Measurements from ENCODE around the gene ABCA12.

Gene ABCA12

GRCh38 chr2:215110918-215111317 is 27.5 kb downstream of the ABCA12 start:
- no peak for DNase-seq

DNA sequence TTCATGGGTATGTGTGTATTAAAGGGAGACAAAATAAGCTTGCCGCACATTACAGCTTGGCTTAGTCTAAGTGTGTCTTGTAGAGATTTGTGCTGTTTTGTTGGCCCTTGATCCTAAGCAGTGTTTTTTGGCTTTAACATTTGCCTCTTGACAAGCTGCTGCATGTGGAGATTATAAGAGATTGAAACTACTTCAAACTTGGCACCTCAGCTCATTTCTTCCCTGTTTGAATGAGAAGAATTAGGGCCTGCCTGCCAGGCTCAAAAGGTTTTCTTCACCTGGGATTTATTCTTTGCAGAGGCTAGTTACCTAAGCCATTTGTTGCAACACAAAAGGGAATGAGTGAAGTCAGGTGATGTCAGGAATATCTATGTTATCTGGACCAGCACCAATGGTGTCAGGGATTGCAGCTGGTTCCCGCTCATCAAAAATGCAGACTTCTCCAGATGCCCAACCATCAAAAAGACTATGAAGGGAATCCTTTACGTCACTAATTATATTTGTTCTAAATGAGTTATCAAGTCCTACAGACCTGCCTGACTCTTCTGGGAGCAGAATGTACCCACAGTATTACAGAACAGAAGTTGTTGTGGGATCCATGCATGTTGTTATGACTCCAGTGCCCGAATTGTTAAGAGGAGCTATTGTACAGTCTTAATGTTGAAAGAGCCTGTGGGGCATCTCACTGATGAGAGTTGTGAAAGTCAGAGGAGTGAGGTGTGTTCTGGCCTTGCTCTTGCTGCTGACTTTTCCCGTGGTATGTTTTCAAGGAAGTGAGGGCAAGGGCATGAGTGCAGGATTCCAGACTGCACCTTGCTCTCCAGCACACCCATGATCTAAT is 31.0 kb downstream of the ABCA12 start:
- DNase-seq: no peak

GRCh38 chr2:215105607-215106354 is 32.6 kb downstream of the ABCA12 start:
- no peak for DNase-seq

GRCh38 chr2:215104226-215104625 is 34.2 kb downstream of the ABCA12 start:
- DNase-seq: no peak

DNA sequence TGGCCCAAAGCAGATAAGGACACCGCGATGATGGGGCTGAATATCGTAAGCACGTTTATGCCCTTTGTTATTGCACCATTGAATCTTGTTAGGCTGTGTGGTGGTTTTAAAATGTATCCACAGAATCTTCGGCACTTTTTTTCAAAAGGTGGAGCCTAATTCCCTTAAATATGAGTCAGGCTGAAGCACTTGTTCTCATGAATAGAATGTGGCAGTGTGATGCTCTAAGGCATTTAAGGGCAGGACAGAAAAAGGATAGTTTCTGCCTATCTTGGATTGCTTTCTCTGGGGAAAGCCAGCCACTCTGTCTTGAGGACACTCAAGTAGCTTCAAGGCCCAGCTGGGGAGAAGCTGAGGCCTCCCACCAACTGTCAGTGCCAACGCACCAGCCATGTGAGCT is 39.6 kb downstream of the ABCA12 start:
- DNase-seq: no peak

DNA sequence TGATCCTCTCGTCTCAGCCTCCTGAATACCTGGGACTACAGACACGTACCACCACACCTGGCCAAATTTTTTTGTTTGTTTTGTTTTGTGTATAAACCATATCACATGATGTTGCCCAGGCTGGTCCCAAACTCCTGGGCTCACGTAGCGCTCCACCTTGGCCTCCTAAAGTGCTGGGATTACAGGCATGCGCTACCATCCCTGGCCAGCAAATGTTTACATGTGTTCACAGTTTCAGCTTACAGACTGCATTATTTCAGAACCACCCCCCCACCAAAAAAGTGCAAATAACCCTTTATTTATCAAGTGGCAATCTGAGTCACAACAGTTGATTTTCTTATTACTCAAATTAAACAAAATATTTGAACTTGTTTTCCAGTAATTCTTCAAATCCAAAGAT is 54.3 kb downstream of the ABCA12 start:
- no peak for DNase-seq

GRCh38 chr2:215083146-215083545 is 55.3 kb downstream of the ABCA12 start:
- no peak for DNase-seq

DNA sequence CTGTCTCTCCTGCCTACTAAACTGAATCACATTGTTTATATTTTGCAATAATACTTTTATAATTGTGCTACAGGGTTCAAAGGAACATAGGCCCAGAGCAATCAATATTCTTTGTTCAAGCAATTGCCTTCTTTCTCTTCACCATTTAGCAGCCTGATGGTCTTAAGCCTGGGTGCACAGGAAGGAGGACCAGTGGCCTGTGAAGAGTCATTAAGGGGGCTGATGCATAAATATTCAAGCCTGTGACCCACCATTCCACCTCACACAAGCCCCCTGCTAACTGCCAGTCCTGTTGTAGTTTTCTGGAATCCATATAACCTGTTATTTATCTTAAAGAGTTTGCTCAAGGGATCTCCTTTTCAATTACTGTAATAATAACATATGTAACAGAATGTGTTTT is 56.0 kb downstream of the ABCA12 start:
- peak; percentile 12 for DNase-seq

GRCh38 chr2:215080545-215080944 is 57.9 kb downstream of the ABCA12 start:
- no peak for DNase-seq

- DNase-seq: no peak
Measured at GRCh38 chr2:215071676-215072075, 66.8 kb downstream of the ABCA12 start.

- DNase-seq: no peak
Measured at GRCh38 chr2:215068399-215068798, 70.0 kb downstream of the ABCA12 start.

DNA sequence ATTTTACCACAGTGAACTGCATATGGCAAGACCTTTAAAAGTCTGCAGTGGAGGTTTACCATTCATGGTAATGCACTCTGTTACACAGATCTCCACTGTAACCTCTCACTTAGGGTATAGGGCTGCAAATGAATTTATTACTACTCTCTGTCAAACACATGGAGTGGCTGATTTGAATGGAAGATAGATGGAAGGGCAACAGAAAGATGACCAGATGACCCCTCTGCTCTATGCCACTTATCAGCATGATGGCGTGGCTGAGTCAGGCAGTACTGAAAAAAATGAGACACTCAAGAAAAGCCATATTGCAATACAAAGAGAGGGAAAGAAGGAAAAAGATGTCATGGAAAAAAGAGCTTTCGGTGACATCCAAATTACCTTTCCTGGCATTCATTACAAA is 72.3 kb downstream of the ABCA12 start:
- no peak for DNase-seq

- no peak for DNase-seq
Measured at GRCh38 chr2:215063526-215063925, 74.9 kb downstream of the ABCA12 start.

GRCh38 chr2:215060861-215061536 is 77.4 kb downstream of the ABCA12 start:
- DNase-seq: no peak

- DNase-seq: no peak
Measured at GRCh38 chr2:215059724-215060123, 78.7 kb downstream of the ABCA12 start.

DNA sequence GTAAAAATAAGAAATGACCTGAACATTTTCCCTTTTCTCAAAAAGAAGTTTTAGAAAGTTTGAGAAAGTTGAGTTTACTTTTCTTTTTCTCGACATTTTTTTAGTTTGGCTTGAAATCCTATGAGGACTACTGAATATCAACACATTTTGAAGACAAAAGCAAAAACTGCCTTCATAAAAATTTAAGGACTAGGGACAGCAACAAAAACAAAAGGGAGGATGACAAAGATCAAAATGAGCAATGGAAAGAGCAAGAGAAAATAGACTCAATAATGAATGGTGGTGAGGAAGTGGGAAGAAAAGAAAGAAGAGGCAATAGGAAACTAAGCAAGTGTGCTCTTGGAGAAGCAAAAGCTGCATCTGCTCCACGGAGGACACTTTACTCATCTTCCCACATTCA is 82.5 kb downstream of the ABCA12 start:
- DNase-seq: no peak

DNA sequence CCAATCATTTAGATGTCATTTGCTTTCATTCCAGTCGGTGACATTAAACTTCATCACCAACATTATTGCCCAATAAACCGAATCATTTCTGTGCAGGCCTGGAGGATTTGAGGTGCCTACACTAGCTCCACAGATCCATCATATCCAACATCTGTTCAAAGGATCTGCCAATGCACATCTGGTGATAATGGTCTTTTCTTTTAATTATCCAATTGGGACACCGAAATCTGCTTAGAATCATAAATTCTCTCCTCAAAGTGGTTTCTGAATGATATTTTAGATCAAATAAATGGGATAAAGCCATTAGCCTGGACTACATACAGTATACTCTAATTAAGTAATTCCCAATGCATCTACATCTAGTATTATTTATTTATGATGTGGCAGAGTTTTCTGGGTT is 85.6 kb downstream of the ABCA12 start:
- DNase-seq: no peak

DNA sequence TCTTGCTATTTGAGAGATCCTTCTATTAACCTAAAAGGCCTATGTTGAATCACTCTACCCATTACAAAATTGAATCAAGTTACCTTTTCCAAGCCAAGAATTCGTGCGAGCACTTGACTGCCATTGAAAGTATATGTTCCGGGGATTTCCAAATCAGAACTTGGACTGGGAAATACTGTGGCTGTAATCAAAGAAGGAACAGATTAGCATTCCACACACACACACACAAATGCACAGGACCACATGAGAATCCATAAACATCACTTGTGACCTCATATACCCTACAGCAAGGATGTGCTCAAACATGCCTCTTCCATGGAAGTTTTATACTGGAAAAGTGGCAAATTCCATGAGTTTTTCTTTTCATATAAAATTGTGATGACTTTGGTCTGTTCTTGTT is 86.0 kb downstream of the ABCA12 start:
- no peak for DNase-seq

DNA sequence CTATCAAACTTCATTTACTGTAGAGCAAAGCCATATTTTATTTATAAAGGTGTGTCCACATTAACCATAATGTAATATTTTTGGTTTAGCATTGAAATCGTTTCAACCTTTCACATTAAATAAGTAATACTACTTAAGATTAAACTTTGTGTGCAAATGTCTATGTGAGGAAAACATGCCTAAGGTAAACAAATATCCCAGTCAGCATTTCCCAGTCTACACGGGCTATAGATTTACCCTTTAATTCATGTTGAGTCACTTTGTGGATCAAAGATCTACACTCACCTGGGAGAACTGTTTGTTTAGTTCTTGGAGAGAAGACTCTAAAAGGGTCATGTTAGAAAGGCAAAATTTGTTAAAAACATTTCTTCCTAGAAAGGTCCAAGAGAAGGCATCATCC is 89.1 kb downstream of the ABCA12 start:
- no peak for DNase-seq

DNA sequence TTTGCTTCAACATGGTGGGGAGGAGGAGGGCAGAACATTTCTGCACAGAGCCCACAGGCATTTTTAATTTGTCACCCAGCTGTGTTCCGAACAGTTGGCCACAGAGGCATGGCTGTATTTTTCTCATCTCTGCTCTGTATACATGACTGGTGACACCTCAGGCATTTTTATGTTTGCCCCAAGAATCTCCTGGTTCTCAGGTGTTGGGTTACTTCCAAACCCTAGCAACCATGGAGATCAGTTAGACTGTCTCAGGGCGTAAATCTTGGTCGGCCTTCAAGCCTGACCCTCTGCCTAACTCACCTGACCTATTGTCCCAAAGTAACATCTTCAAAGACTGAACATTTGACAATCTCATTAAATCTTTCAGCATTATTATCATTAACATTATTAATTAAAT is 100.0 kb downstream of the ABCA12 start:
- no peak for DNase-seq

- DNase-seq: no peak
Measured at GRCh38 chr2:215036314-215036713, 102.1 kb downstream of the ABCA12 start.

DNA sequence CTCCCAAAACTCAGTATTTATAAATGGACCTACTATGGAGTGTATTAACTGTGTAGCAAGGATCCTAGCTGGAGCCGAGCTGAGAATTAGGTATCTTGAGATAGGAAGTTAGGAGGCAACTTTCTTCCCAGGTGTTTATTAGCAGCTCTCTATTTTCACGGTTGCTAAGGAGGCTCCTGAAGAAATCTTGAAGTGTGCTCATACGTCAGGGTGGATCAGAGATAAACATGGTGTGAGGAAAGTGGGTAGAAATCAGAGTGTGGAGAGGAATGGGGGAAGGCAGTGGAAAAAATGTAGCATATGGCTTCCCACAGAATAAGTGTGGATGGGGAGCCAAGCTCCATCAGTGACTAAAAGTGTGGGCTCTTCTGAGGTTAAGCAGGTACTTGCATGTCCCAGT is 104.3 kb downstream of the ABCA12 start:
- DNase-seq: no peak

DNA sequence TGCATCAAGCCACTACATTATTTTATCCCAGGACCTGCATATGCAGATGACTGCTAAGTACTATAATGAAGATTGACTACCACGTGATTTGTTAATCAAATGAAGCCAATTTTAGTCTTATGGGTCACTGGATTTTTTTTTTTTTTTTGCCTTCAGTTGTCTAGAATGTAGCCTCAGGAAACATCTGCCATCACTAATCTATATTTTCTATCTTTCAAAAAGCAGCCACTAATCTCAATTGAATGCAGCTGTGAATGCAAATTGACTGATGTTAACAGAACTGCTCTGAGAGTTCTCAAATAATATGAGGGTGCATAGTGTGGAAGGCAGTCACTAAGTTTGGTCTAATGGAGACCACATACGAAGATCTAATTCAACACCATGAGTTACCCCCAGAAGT is 106.3 kb downstream of the ABCA12 start:
- peak; percentile 7 for DNase-seq

DNA sequence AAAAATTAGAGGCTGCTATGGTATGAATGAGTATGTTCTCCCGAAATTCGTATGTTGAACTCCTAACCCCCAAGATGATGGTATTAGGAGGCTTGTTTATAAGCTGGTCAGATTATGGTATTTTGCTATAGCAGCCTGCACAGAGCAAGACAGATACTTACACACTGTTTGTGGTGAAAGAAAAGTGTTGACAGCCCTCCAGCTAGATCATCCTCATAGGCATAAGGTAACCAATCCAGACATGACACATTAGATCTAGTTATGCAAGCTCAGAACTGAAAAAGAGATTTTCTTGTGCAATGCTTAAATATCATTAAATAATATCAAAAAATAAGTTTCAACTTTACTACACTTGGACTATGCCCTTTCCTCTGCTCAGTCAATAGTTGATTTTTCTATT is 107.1 kb downstream of the ABCA12 start:
- no peak for DNase-seq

All from eye (tissue), 1 donor.